HG02885 (cell line): ENCODE measurements around the gene TYRO3.
"Not testable (repeated sequence)": the region's sequence is repeated elsewhere in the genome, so short reads cannot be mapped to it uniquely, and the experiment has no call there.

Source experiments
- ATAC-seq: cut with Tn5 transposase; IDR thresholded peaks from one replicate; pipeline ENCODE4 v1.9.1; 2021; ENCODE audit warnings: mild to moderate bottlenecking; ENCODE audit not compliant: unreplicated experiment, poor library complexity

The TYRO3 gene

GRCh38 chr15:41569232-41569631 is 10.2 kb downstream of the TYRO3 start:
- not testable (repeated sequence) for ATAC-seq

GRCh38 chr15:41570764-41571163 is 11.8 kb downstream of the TYRO3 start:
- no peak for ATAC-seq

- ATAC-seq, result no peak
These were observed 12.9 kb downstream of the TYRO3 start for GRCh38 chr15:41571948-41572347.

GRCh38 chr15:41572866-41573265 is 13.9 kb downstream of the TYRO3 start:
- ATAC-seq, result no peak

GRCh38 chr15:41573396-41573795 is 14.4 kb downstream of the TYRO3 start:
- no peak for ATAC-seq

- no peak for ATAC-seq
These were observed 15.1 kb downstream of the TYRO3 start for GRCh38 chr15:41574158-41574557.

- ATAC-seq, result no peak
These were observed 16.3 kb downstream of the TYRO3 start for GRCh38 chr15:41575282-41575681.

GRCh38 chr15:41577863-41578735 is 19.1 kb downstream of the TYRO3 start:
- ATAC-seq, result no peak

GRCh38 chr15:41578736-41579383 is 19.8 kb downstream of the TYRO3 start:
- no peak for ATAC-seq

GRCh38 chr15:41581110-41581509 is 22.1 kb downstream of the TYRO3 start:
- no peak for ATAC-seq

- no peak for ATAC-seq
These were observed 24.8 kb downstream of the TYRO3 start for GRCh38 chr15:41583795-41584194.

GRCh38 chr15:41584636-41585126 is 25.7 kb downstream of the TYRO3 start:
- ATAC-seq, result no peak

- no peak for ATAC-seq
These were observed 26.4 kb downstream of the TYRO3 start for GRCh38 chr15:41585127-41586047.

GRCh38 chr15:41586531-41587282 is 27.7 kb downstream of the TYRO3 start:
- ATAC-seq, result not testable (repeated sequence)

GRCh38 chr15:41589018-41589417 is 30.0 kb downstream of the TYRO3 start:
- ATAC-seq, result not testable (repeated sequence)

GRCh38 chr15:41589571-41589970 is 30.6 kb downstream of the TYRO3 start:
- not testable (repeated sequence) for ATAC-seq

GRCh38 chr15:41591217-41591616 is 32.2 kb downstream of the TYRO3 start:
- ATAC-seq, result not testable (repeated sequence)

- ATAC-seq, result not testable (repeated sequence)
These were observed 33.7 kb downstream of the TYRO3 start for GRCh38 chr15:41592718-41593117.
